GM18502 (cell line): ENCODE measurements around the gene FAXC.
A peak's percentile ranks its signal among the peaks of the same experiment; 100 is the strongest.
"Not testable (repeated sequence)": the region's sequence is repeated elsewhere in the genome, so short reads cannot be mapped to it uniquely, and the experiment has no call there.

Source experiments
- ATAC-seq: cut with Tn5 transposase; IDR thresholded peaks from one replicate; pipeline ENCODE4 v1.9.1; 2021; ENCODE audit warnings: mild to moderate bottlenecking; ENCODE audit not compliant: unreplicated experiment, poor library complexity

Gene FAXC

GRCh38 chr6:99344289-99344688 lies 5.2 kb downstream of the FAXC start:
- ATAC-seq, result peak; percentile 45

- peak; percentile 43 for ATAC-seq
Observed at GRCh38 chr6:99341862-99342455, 7.5 kb downstream of the FAXC start.

GRCh38 chr6:99338188-99338587 lies 11.3 kb downstream of the FAXC start:
- no peak for ATAC-seq

- not testable (repeated sequence) for ATAC-seq
Observed at GRCh38 chr6:99335298-99335697, 14.2 kb downstream of the FAXC start.

GRCh38 chr6:99334526-99335127 lies 14.8 kb downstream of the FAXC start:
- peak; percentile 50 for ATAC-seq

GRCh38 chr6:99333068-99333467 lies 16.4 kb downstream of the FAXC start:
- ATAC-seq, result peak; percentile 92

- ATAC-seq, result no peak
Observed at GRCh38 chr6:99331531-99331930, 17.9 kb downstream of the FAXC start.

- peak; percentile 69 for ATAC-seq
Observed at GRCh38 chr6:99330159-99330558, 19.3 kb downstream of the FAXC start.

GRCh38 chr6:99324996-99325395 lies 24.5 kb downstream of the FAXC start:
- no peak for ATAC-seq

- no peak for ATAC-seq
Observed at GRCh38 chr6:99318566-99318965, 30.9 kb downstream of the FAXC start.

- no peak for ATAC-seq
Observed at GRCh38 chr6:99312354-99312753, 37.1 kb downstream of the FAXC start.

- ATAC-seq, result no peak
Observed at GRCh38 chr6:99310553-99310952, 38.9 kb downstream of the FAXC start.

- ATAC-seq, result no peak
Observed at GRCh38 chr6:99309557-99309956, 39.9 kb downstream of the FAXC start.

GRCh38 chr6:99308788-99309187 lies 40.7 kb downstream of the FAXC start:
- no peak for ATAC-seq

- no peak for ATAC-seq
Observed at GRCh38 chr6:99307295-99307907, 42.1 kb downstream of the FAXC start.

- ATAC-seq, result no peak
Observed at GRCh38 chr6:99306341-99306740, 43.1 kb downstream of the FAXC start.

GRCh38 chr6:99305021-99305554 lies 44.4 kb downstream of the FAXC start:
- ATAC-seq, result no peak

GRCh38 chr6:99297415-99297814 lies 52.1 kb downstream of the FAXC start:
- ATAC-seq, result no peak

GRCh38 chr6:99297006-99297405 lies 52.5 kb downstream of the FAXC start:
- no peak for ATAC-seq

GRCh38 chr6:99296261-99296660 lies 53.2 kb downstream of the FAXC start:
- no peak for ATAC-seq

GRCh38 chr6:99295276-99295675 lies 54.2 kb downstream of the FAXC start:
- no peak for ATAC-seq

- ATAC-seq, result no peak
Observed at GRCh38 chr6:99294786-99295185, 54.7 kb downstream of the FAXC start.
